OCI-LY7 (cell line): ENCODE data around the gene EXTL1.

Experiments used
- CTCF ChIP-seq: fragments of 200-600 bp; sonication (generic); conservative IDR thresholded peaks from 2 replicates; pipeline ENCODE4 v1.5.1; 2014; ENCODE audit warnings: mild to moderate bottlenecking, antibody characterized with exemption, low read length, moderate library complexity, mixed read lengths
- EZH2phosphoT487 ChIP-seq: fragments of 200-600 bp; sonication (generic); IDR thresholded peaks from 2 replicates; pipeline ENCODE4 v1.6.1; 2018; ENCODE audit warnings: low read depth, borderline replicate concordance, mild to moderate bottlenecking, mixed run types, antibody characterized with exemption, low read length, moderate library complexity, mixed read lengths

GRCh38 chr1:25990251-25990650 lies 31.3 kb upstream of the EXTL1 start:
- no peak for TF ChIP-seq CTCF
- no peak for TF ChIP-seq EZH2phosphoT487
